ENCODE results near the gene HSPA5. TPM values are rescaled to one million over a fixed set of nuclear protein-coding genes. Genes with fewer than 3 reads are reported as not detected.
"Not testable (repeated sequence)": the region's sequence is repeated elsewhere in the genome, so short reads cannot be mapped to it uniquely, and the experiment has no call there.

HSPA5 gene
- total and polyA plus RNA-seq, 4 donors, result 122 to 431 (median 263) TPM

GRCh38 chr9:125271081-125271480, 29.9 kb upstream of the HSPA5 start:
- 67 to 86% methylated on average over 5 of the region's 5 CpGs for WGBS, 2 donors
- Histone ChIP-seq H3K4me1 (ENCODE audit: control insufficient read depth in 5 of 5, insufficient read depth in 5 of 5, low read length in 5 of 5) (peaks cover 0 to 15% (median 9%) of the 10 kb centered on the region in 5 donors), H3K27ac (ENCODE audit: low read depth in 1 of 2, low read length in 1 of 2) (no peak overlapping the region), H3K4me3 (no peak overlapping the region), H3K27me3 (ENCODE audit: control insufficient read depth in 3 of 3, insufficient read depth in 3 of 3, low read length in 2 of 3) (no peaks in the 10 kb centered on the region), H3K36me3 (ENCODE audit: control insufficient read depth in 4 of 4, insufficient read depth in 4 of 4, low read length in 4 of 4) (peaks cover 0 to 2% (median under 1%) of the 10 kb centered on the region in 4 donors), H3K9ac (ENCODE audit: insufficient read depth in 1 of 2, low read length in 2 of 2) (no peak overlapping the region), H3K9me3 (ENCODE audit: control insufficient read depth in 4 of 4, insufficient read depth in 3 of 4, low read length in 3 of 4) (no peaks in the 10 kb centered on the region)
- ATAC-seq (ENCODE audit: insufficient read depth, low FRiP score), result no peak
- no peak for DNase-seq
- no peak for TF ChIP-seq CTCF (IDR thresholded peaks at IDR 0.05; ENCODE audit: control extremely low read depth, extremely low read depth)

- no peak for ATAC-seq (ENCODE audit: insufficient read depth, low FRiP score)
- H3K27ac ChIP-seq (ENCODE audit: low read depth in 1 of 2, low read length in 1 of 2), result no peak overlapping the region
- TF ChIP-seq CTCF (IDR thresholded peaks at IDR 0.05; ENCODE audit: control extremely low read depth, extremely low read depth), result no peak
- H3K9me3 ChIP-seq (ENCODE audit: control insufficient read depth in 4 of 4, insufficient read depth in 3 of 4, low read length in 3 of 4), result no peaks in the 10 kb centered on the region
- H3K4me3 ChIP-seq, result no peak overlapping the region
- H3K27me3 ChIP-seq (ENCODE audit: control insufficient read depth in 3 of 3, insufficient read depth in 3 of 3, low read length in 2 of 3), result no peaks in the 10 kb centered on the region
- no peak overlapping the region for H3K9ac ChIP-seq (ENCODE audit: insufficient read depth in 1 of 2, low read length in 2 of 2)
- 84% methylated on average over 1 of the region's 1 CpG for WGBS, 2 donors
- H3K36me3 ChIP-seq (ENCODE audit: control insufficient read depth in 4 of 4, insufficient read depth in 4 of 4, low read length in 4 of 4), result peaks cover 0 to 4% (median 0%) of the 10 kb centered on the region in 4 donors
- peaks cover 0 to 15% (median 5%) of the 10 kb centered on the region in 5 donors for H3K4me1 ChIP-seq (ENCODE audit: control insufficient read depth in 5 of 5, insufficient read depth in 5 of 5, low read length in 5 of 5)
- DNase-seq, result no peak
Observed at GRCh38 chr9:125269014-125269397, 27.9 kb upstream of the HSPA5 start.

GRCh38 chr9:125268394-125269013, 27.4 kb upstream of the HSPA5 start:
- Histone ChIP-seq H3K9ac (ENCODE audit: insufficient read depth in 1 of 2, low read length in 2 of 2) (no peak overlapping the region), H3K9me3 (ENCODE audit: control insufficient read depth in 4 of 4, insufficient read depth in 3 of 4, low read length in 3 of 4) (no peaks in the 10 kb centered on the region), H3K4me3 (no peak overlapping the region), H3K4me1 (ENCODE audit: control insufficient read depth in 5 of 5, insufficient read depth in 5 of 5, low read length in 5 of 5) (peaks cover 0 to 13% (median 5%) of the 10 kb centered on the region in 5 donors), H3K27me3 (ENCODE audit: control insufficient read depth in 3 of 3, insufficient read depth in 3 of 3, low read length in 2 of 3) (no peaks in the 10 kb centered on the region), H3K27ac (ENCODE audit: low read depth in 1 of 2, low read length in 1 of 2) (peak overlapping the region in 1 of 2 donors; percentile 53), H3K36me3 (ENCODE audit: control insufficient read depth in 4 of 4, insufficient read depth in 4 of 4, low read length in 4 of 4) (peaks cover 0 to 5% (median 0%) of the 10 kb centered on the region in 4 donors)
- ATAC-seq (ENCODE audit: insufficient read depth, low FRiP score), result no peak
- DNase-seq, result no peak
- 60 to 77% methylated on average over 6 of the region's 6 CpGs for WGBS, 2 donors
- TF ChIP-seq CTCF (IDR thresholded peaks at IDR 0.05; ENCODE audit: control extremely low read depth, extremely low read depth), result no peak

- not testable (repeated sequence) for H3K27ac ChIP-seq (ENCODE audit: low read depth in 1 of 2, low read length in 1 of 2); H3K4me3 ChIP-seq; ATAC-seq (ENCODE audit: insufficient read depth, low FRiP score); H3K27me3 ChIP-seq (ENCODE audit: control insufficient read depth in 3 of 3, insufficient read depth in 3 of 3, low read length in 2 of 3); H3K4me1 ChIP-seq (ENCODE audit: control insufficient read depth in 5 of 5, insufficient read depth in 5 of 5, low read length in 5 of 5); H3K9me3 ChIP-seq (ENCODE audit: control insufficient read depth in 4 of 4, insufficient read depth in 3 of 4, low read length in 3 of 4); DNase-seq; H3K36me3 ChIP-seq (ENCODE audit: control insufficient read depth in 4 of 4, insufficient read depth in 4 of 4, low read length in 4 of 4); H3K9ac ChIP-seq (ENCODE audit: insufficient read depth in 1 of 2, low read length in 2 of 2)
- WGBS, 2 donors, result 73% methylated on average over 7 of the region's 7 CpGs
Observed at GRCh38 chr9:125264068-125264467, 22.9 kb upstream of the HSPA5 start.
